IPS-18c (cell line): ENCODE measurements around the gene CYB5A.

Experiments
- H3K4me3 ChIP-seq: 2 replicates; pipeline ENCODE4 v1.7.0; 2013; ENCODE audit warnings: low read depth, mild to moderate bottlenecking, low read length, moderate library complexity; ENCODE audit not compliant: insufficient read depth
- H3K9me3 ChIP-seq: one replicate; pipeline ENCODE4 v1.6.1; 2013; ENCODE audit warnings: mild to moderate bottlenecking, low read length, moderate library complexity; ENCODE audit not compliant: control insufficient read depth, insufficient read depth

Gene CYB5A

GRCh38 chr18:74215863-74216262 lies 75.9 kb downstream of the CYB5A start:
- Histone ChIP-seq H3K4me3 (no peak overlapping the region), H3K9me3 (no peaks in the 10 kb centered on the region)

GRCh38 chr18:74213429-74213828 lies 78.3 kb downstream of the CYB5A start:
- H3K4me3 ChIP-seq = no peak overlapping the region
- H3K9me3 ChIP-seq = no peaks in the 10 kb centered on the region

GRCh38 chr18:74204526-74205152 lies 87.1 kb downstream of the CYB5A start:
- H3K9me3 ChIP-seq = no peaks in the 10 kb centered on the region
- H3K4me3 ChIP-seq = no peak overlapping the region

- no peaks in the 10 kb centered on the region for H3K9me3 ChIP-seq
- no peak overlapping the region for H3K4me3 ChIP-seq
These were observed 88.0 kb downstream of the CYB5A start for GRCh38 chr18:74203811-74204210.
